K562 (cell line): ENCODE results near the gene LIMS2. TPM values are rescaled to one million over a fixed set of nuclear protein-coding genes. Genes with fewer than 3 reads are reported as not detected.

Experiments used
- ATAC-seq: fragments of 200-7000 bp; cut with Tn5 transposase; 3 replicates; pipeline ENCODE4 v1.9.1; 2020; ENCODE audit warnings: moderate library complexity
- BruUV-seq: library from RNA; stranded (reverse); fragments of 400-500 nt; replicated peaks from 2 replicates; lab custom pipeline; 2021; lab: Mats Ljungman, UMichigan
- CTCF ChIA-PET: fragments of 300-600 bp; formaldehyde crosslinking; extraction: SDS; loops from one replicate; lab custom pipeline; 2021; ENCODE audit warnings: low intra/inter-chr PET ratio; lab: Yijun Ruan, JAX
- POLR2A ChIA-PET: fragments of 300-600, 350-650 bp; sonication (Branson Sonifier 250); formaldehyde crosslinking; extraction: SDS; loops from one replicate; lab custom pipeline; 2021; ENCODE audit warnings: antibody characterized with exemption, inconsistent platforms; lab: Yijun Ruan, JAX
- DNase-seq, 4 experiments: peaks; one replicate each; pipeline versions ENCODE4 v3.0.0 to v3.0.0-alpha.2; 2011 to 2018; ENCODE audit warnings: low spot score in 3 of 4, mixed read lengths in 3 of 4; ENCODE audit errors: extremely low read depth in 1 of 4
- FAIRE-seq: peaks from 2 replicates; lab custom pipeline; 2011; peaks lifted over from hg19 to GRCh38; lab: Jason Lieb, UNC
- H2AFZ ChIP-seq: 2 replicates; pipeline ENCODE4 v1.6.0; 2011; ENCODE audit warnings: low read depth, low read length, control low read depth, inconsistent platforms
- H3K27ac ChIP-seq: fragments of 200-600 bp; 3 replicates; pipeline ENCODE4 v1.8.0; 2011; ENCODE audit warnings: low read depth, mild to moderate bottlenecking, control low read depth, inconsistent platforms, low read length, moderate library complexity, mixed read lengths; ENCODE audit errors: extremely low read depth
- H3K27me3 ChIP-seq, 2 experiments: fragments of 300-600 bp in 1 of 2; 2 replicates in 1 of 2; 3 replicates in 1 of 2; pipeline versions ENCODE4 v1.6.0 to v1.8.0; 2011; ENCODE audit warnings: inconsistent platforms in 2 of 2, low read length in 2 of 2, mild to moderate bottlenecking in 1 of 2, mixed read lengths in 1 of 2, moderate library complexity in 1 of 2; ENCODE audit not compliant: control insufficient read depth in 2 of 2, insufficient read depth in 2 of 2
- H3K36me3 ChIP-seq: fragments of 300-600 bp; 3 replicates; pipeline ENCODE4 v1.8.0; 2011; ENCODE audit warnings: mild to moderate bottlenecking, low read length, inconsistent platforms; ENCODE audit not compliant: control insufficient read depth, insufficient read depth
- H3K4me1 ChIP-seq, 2 experiments: fragments of 200-600 bp in 1 of 2; replicated peaks in 1 of 2; 2 replicates in 1 of 2; 3 replicates in 1 of 2; pipeline versions ENCODE4 v1.5.1 to v1.8.0; 2011; ENCODE audit warnings: inconsistent platforms in 2 of 2, low read length in 2 of 2, mild to moderate bottlenecking in 1 of 2, mixed read lengths in 1 of 2, moderate library complexity in 1 of 2; ENCODE audit not compliant: control insufficient read depth in 2 of 2, insufficient read depth in 2 of 2
- H3K4me2 ChIP-seq: 2 replicates; pipeline ENCODE4 v1.6.1; 2011; ENCODE audit warnings: low read length, control low read depth, inconsistent platforms, mixed read lengths; ENCODE audit not compliant: insufficient read depth
- H3K4me3 ChIP-seq: fragments of 200-600 bp; sonication (generic), shearing (Covaris generic); 2 replicates; pipeline ENCODE4 v1.5.1; 2016; ENCODE audit warnings: control low read depth, inconsistent platforms
- H3K79me2 ChIP-seq: fragments of 200-600 bp; 3 replicates; pipeline ENCODE4 v1.8.0; 2011; ENCODE audit warnings: low read length, inconsistent platforms; ENCODE audit not compliant: control insufficient read depth, insufficient read depth
- H3K9ac ChIP-seq, 2 experiments: 2 replicates each; pipeline versions ENCODE4 v1.6.0 to v1.6.1; 2011; ENCODE audit warnings: low read depth in 2 of 2, low read length in 2 of 2, control low read depth in 1 of 2, inconsistent platforms in 1 of 2, mild to moderate bottlenecking in 1 of 2, mixed read lengths in 1 of 2; ENCODE audit not compliant: insufficient read depth in 1 of 2
- H3K9me1 ChIP-seq: one replicate; pipeline ENCODE4 v1.6.0; 2011; ENCODE audit warnings: inconsistent platforms, mild to moderate bottlenecking, low read length, moderate library complexity; ENCODE audit not compliant: control insufficient read depth, insufficient read depth
- H3K9me3 ChIP-seq: replicated peaks from 2 replicates; pipeline ENCODE4 v1.5.1; 2011; ENCODE audit warnings: low read depth, low read length, inconsistent platforms; ENCODE audit not compliant: control insufficient read depth, insufficient read depth
- H4K20me1 ChIP-seq: replicated peaks from 2 replicates; pipeline ENCODE4 v1.6.1; 2011; ENCODE audit warnings: low read length, inconsistent platforms, mixed read lengths; ENCODE audit not compliant: control insufficient read depth, insufficient read depth
- CHD1 ChIP-seq: fragments of 200-600 bp; sonication (generic); IDR thresholded peaks from one replicate; pipeline ENCODE4 v1.6.1; 2012; ENCODE audit warnings: mild to moderate bottlenecking, moderate library complexity, low read length, inconsistent platforms
- CHD7 ChIP-seq: fragments of 200-600 bp; sonication (generic); IDR thresholded peaks from one replicate; pipeline ENCODE4 v1.6.1; 2012; ENCODE audit warnings: mild to moderate bottlenecking, low read depth, low read length, inconsistent platforms
- DNMT1 ChIP-seq: fragments of 450-650 bp; IDR thresholded peaks from 2 replicates; pipeline ENCODE4 v1.6.1; 2016; ENCODE audit warnings: antibody characterized with exemption, mild to moderate bottlenecking
- HES1 ChIP-seq: fragments of 450-650 bp; IDR thresholded peaks from 2 replicates; pipeline ENCODE4 v1.6.1; 2016; ENCODE audit warnings: low read depth, mild to moderate bottlenecking, moderate library complexity
- HOMEZ ChIP-seq: fragments of 250-450 bp; sonication (Bioruptor Pico); IDR thresholded peaks from 2 replicates; pipeline ENCODE4 v1.4.0; 2020; ENCODE audit warnings: mild to moderate bottlenecking, moderate library complexity
- MED1 ChIP-seq: sonication (generic); formaldehyde crosslinking; IDR thresholded peaks from 2 replicates; pipeline ENCODE4 v1.8.1; 2023; ENCODE audit warnings: missing genetic modification reagents, borderline replicate concordance
- PHB ChIP-seq: fragments of 250-450 bp; sonication (Bioruptor Pico); IDR thresholded peaks from 2 replicates; pipeline ENCODE4 v1.5.0; 2021
- TEAD2 ChIP-seq: fragments of 450-650 bp; IDR thresholded peaks from 2 replicates; pipeline ENCODE4 v1.6.1; 2016; ENCODE audit warnings: missing genetic modification characterization, control low read depth, missing compliant biosample characterization
- TFAM ChIP-seq: fragments of 250-450 bp; sonication (Bioruptor Pico); conservative IDR thresholded peaks from 2 replicates; pipeline ENCODE4 v1.5.0; 2021; ENCODE audit warnings: mild to moderate bottlenecking, moderate library complexity
- ZFP1 ChIP-seq: fragments of 450-650 bp; formaldehyde crosslinking; IDR thresholded peaks from 2 replicates; pipeline ENCODE4 v1.4.0; 2020; ENCODE audit warnings: mild to moderate bottlenecking, mixed read lengths
- WGBS: fragments of 100-300 bp; shearing (Covaris generic); methylation state at CpG from one replicate; pipeline ENCODE4 v1.1.6; 2016; ENCODE audit warnings: low coverage, mixed read lengths; ENCODE audit not compliant: insufficient coverage; ENCODE audit errors: missing lambda C conversion rate; 5-methylcytosine and 5-hydroxymethylcytosine counted together
- in situ Hi-C: fragments of 300-500 bp; cut with MboI; formaldehyde crosslinking; loops from 4 replicates; pipeline ENCODE4 v1.15.0; 2018; ENCODE audit warnings: inconsistent platforms, mixed read lengths
- intact Hi-C: fragments of 100-400 bp; cut with micrococcal nuclease; formaldehyde crosslinking; loops from 2 replicates; pipeline ENCODE4 v1.14.2; 2022
- polyA plus RNA-seq, 8 experiments: library from polyadenylated mRNA; depleted of rRNA in 4 of 8; stranded (reverse) in 5 of 8; unstranded in 3 of 8; fragments of >200 nt; fragmentation: Nextera tagmentation in 2 of 8; fragmentation: Illumina TruSeq in 1 of 8; extraction: Ambion mirVana in 2 of 8; extraction: Trizol in 1 of 8; gene quantifications; 2 replicates each; pipeline versions ENCODE4 v1.2.1 to v1.2.3, GENCODE V29; 2011 to 2014; ENCODE audit warnings: inconsistent platforms in 1 of 8, missing spikeins in 1 of 8
- total RNA-seq, 7 experiments: library from RNA; depleted of rRNA in 6 of 7; stranded (reverse); fragments of >200 nt in 6 of 7; fragmentation: Illumina TruSeq in 2 of 7; extraction: Trizol in 2 of 7; gene quantifications; 2 replicates each; pipeline versions ENCODE4 v1.2.1 to v1.2.3, GENCODE V29; 2011 to 2021; ENCODE audit warnings: low replicate concordance in 1 of 7

LIMS2 gene
- total and polyA plus RNA-seq, 9 of the 15 experiments (the other 6 are each of a cell fraction or from before 2014, with no cell fraction given): 0.04 to 0.22 TPM; not detected in 7

DNA sequence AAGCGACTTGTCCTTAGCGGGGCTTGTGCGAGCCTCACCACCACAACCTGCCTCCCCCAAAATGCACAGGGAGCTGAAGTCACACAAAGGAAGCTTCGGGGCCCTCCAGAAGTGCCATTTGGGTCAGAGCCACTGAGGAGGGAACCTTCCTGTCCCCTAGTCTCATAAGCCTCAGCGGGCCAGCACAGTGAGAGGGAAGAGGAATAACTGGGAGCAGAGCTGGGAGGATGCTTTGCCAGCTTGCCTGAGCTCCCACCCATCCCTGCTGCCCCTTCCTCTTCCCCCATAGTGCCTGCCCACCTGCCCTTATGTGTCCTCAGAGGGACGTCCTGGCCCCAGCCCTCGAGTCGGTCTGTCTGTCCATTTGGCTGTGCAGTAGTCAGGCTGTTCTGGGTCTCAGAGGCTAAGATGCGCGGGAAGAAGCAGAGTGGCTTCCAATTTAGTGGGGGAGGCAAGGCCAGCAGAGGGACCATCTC is 81.2 kb downstream of the LIMS2 start:
- no TSS peak for BruUV-seq
- no peak overlapping the region for H3K9ac ChIP-seq

More for the DNA sequence above, 81.2 kb downstream of the LIMS2 start:
- H3K4me2 ChIP-seq: no peak overlapping the region
- H4K20me1 ChIP-seq: no peaks in the 10 kb centered on the region
- peaks cover 0 to 22% of the 10 kb centered on the region in 2 experiments; a peak in 3 of 5 replicates for H3K27me3 ChIP-seq
- H3K4me1 ChIP-seq: peaks cover 0 to 13% of the 10 kb centered on the region in 2 experiments; a peak in 1 of 5 replicates
- no peaks in the 10 kb centered on the region for H3K79me2 ChIP-seq
- in situ Hi-C loops (no loop called here), intact Hi-C loops (no loop called here)
- no peaks in the 10 kb centered on the region for H3K9me1 ChIP-seq
- H3K27ac ChIP-seq: no peak overlapping the region
- CTCF ChIA-PET: no interaction called here
- DNase-seq (no peak), ATAC-seq (no peak), FAIRE-seq (no peak)
- H3K9me3 ChIP-seq: no peaks in the 10 kb centered on the region
- WGBS: 4% methylated on average over 10 of the region's 10 CpGs
- no peak overlapping the region for H3K4me3 ChIP-seq
- POLR2A ChIA-PET: interaction anchor here (1.0 kb wide), 1 partner anchor 107 kb away, joined by 3 read pairs; the partner anchor contains the start of gene SFT2D3
- no peaks in the 10 kb centered on the region for H3K36me3 ChIP-seq
- no peak overlapping the region for H2AFZ ChIP-seq
- TF ChIP-seq MED1 (CRISPR knock-in tag) (no peak), CHD1 (no peak), PHB (CRISPR knock-in tag) (no peak), ZFP1 (CRISPR knock-in tag) (no peak), DNMT1 (no peak), TFAM (no peak), HOMEZ (CRISPR knock-in tag) (no peak), CHD7 (no peak), TEAD2 (tag) (no peak), HES1 (no peak)
